Measurements from ENCODE around the gene BRCA1. TPM values are rescaled to one million over a fixed set of nuclear protein-coding genes. Genes with fewer than 3 reads are reported as not detected.
"Not testable (repeated sequence)": the region's sequence is repeated elsewhere in the genome, so short reads cannot be mapped to it uniquely, and the experiment has no call there.

Gene BRCA1
- total RNA-seq, 1 donor from 2014 or later, result 3.4 TPM

GRCh38 chr17:43143201-43143600 lies 18.0 kb upstream of the BRCA1 start:
- no peak overlapping the region for H3K4me3 ChIP-seq (ENCODE audit: low read depth, low read length)
- H3K27me3 ChIP-seq (ENCODE audit: control insufficient read depth, insufficient read depth, low read length), result no peaks in the 10 kb centered on the region
- FAIRE-seq (no peak), DNase-seq (ENCODE audit: low read depth) (no peak)
- TF ChIP-seq CTCF (IDR thresholded peaks at IDR 0.05; ENCODE audit: insufficient read depth, low read length, severe bottlenecking), result no peak
- peaks cover 17% of the 10 kb centered on the region for H3K36me3 ChIP-seq (ENCODE audit: control insufficient read depth, insufficient read depth, low read length)

GRCh38 chr17:43142153-43142552 lies 17.0 kb upstream of the BRCA1 start:
- Histone ChIP-seq H3K36me3 (ENCODE audit: control insufficient read depth, insufficient read depth, low read length) (peaks cover 17% of the 10 kb centered on the region), H3K4me3 (ENCODE audit: low read depth, low read length) (no peak overlapping the region), H3K27me3 (ENCODE audit: control insufficient read depth, insufficient read depth, low read length) (no peaks in the 10 kb centered on the region)
- TF ChIP-seq CTCF (IDR thresholded peaks at IDR 0.05; ENCODE audit: insufficient read depth, low read length, severe bottlenecking), result no peak
- no peak for DNase-seq (ENCODE audit: low read depth)
- no peak for FAIRE-seq

GRCh38 chr17:43140396-43141332 lies 15.5 kb upstream of the BRCA1 start:
- no peak for TF ChIP-seq CTCF (IDR thresholded peaks at IDR 0.05; ENCODE audit: insufficient read depth, low read length, severe bottlenecking)
- no peak overlapping the region for H3K4me3 ChIP-seq (ENCODE audit: low read depth, low read length)
- DNase-seq (ENCODE audit: low read depth), result no peak
- no peaks in the 10 kb centered on the region for H3K27me3 ChIP-seq (ENCODE audit: control insufficient read depth, insufficient read depth, low read length)
- FAIRE-seq, result no peak
- H3K36me3 ChIP-seq (ENCODE audit: control insufficient read depth, insufficient read depth, low read length), result peaks cover 17% of the 10 kb centered on the region

GRCh38 chr17:43138531-43138930 lies 13.4 kb upstream of the BRCA1 start:
- not testable (repeated sequence) for H3K4me3 ChIP-seq (ENCODE audit: low read depth, low read length); DNase-seq (ENCODE audit: low read depth); FAIRE-seq; H3K27me3 ChIP-seq (ENCODE audit: control insufficient read depth, insufficient read depth, low read length)
- peaks cover 24% of the 10 kb centered on the region for H3K36me3 ChIP-seq (ENCODE audit: control insufficient read depth, insufficient read depth, low read length)

- peaks cover 26% of the 10 kb centered on the region for H3K36me3 ChIP-seq (ENCODE audit: control insufficient read depth, insufficient read depth, low read length)
- H3K4me3 ChIP-seq (ENCODE audit: low read depth, low read length); FAIRE-seq; H3K27me3 ChIP-seq (ENCODE audit: control insufficient read depth, insufficient read depth, low read length); DNase-seq (ENCODE audit: low read depth): not testable (repeated sequence)
Observed at GRCh38 chr17:43136574-43136973, 11.4 kb upstream of the BRCA1 start.

GRCh38 chr17:43135454-43135819 lies 10.3 kb upstream of the BRCA1 start:
- no peak for TF ChIP-seq CTCF (IDR thresholded peaks at IDR 0.05; ENCODE audit: insufficient read depth, low read length, severe bottlenecking)
- Histone ChIP-seq H3K27me3 (ENCODE audit: control insufficient read depth, insufficient read depth, low read length) (no peaks in the 10 kb centered on the region), H3K36me3 (ENCODE audit: control insufficient read depth, insufficient read depth, low read length) (peaks cover 24% of the 10 kb centered on the region), H3K4me3 (ENCODE audit: low read depth, low read length) (no peak overlapping the region)
- FAIRE-seq (no peak), DNase-seq (ENCODE audit: low read depth) (no peak)

All from bronchial epithelial cell (primary cell).